Measurements from ENCODE around the gene SPON1. TPM values are rescaled to one million over a fixed set of nuclear protein-coding genes. Genes with fewer than 3 reads are reported as not detected.

Gene SPON1
- total and polyA plus RNA-seq, 2 donors (not counting 1 experiment from before 2014, with no cell fraction given): 0.30 TPM; not detected in 1

GRCh38 chr11:13942971-13943381, 19.5 kb upstream of the SPON1 start:
- H3K4me2 ChIP-seq (replicated peaks; ENCODE audit: low read depth, low read length, poor library complexity, severe bottlenecking): no peak overlapping the region
- H3K4me3 ChIP-seq (ENCODE audit: control extremely low read depth in 1 of 5, extremely low read depth in 1 of 5, insufficient read depth in 1 of 5, low read depth in 2 of 5, low read length in 4 of 5): no peak overlapping the region

GRCh38 chr11:13944016-13944415, 18.5 kb upstream of the SPON1 start:
- no peak for TF ChIP-seq CTCF (IDR thresholded peaks at IDR 0.05)
- TF ChIP-seq EZH2 (IDR thresholded peaks at IDR 0.05; ENCODE audit: borderline replicate concordance, insufficient read depth, low read depth, low read length, poor library complexity, severe bottlenecking): no peak
- Histone ChIP-seq H3K4me3 (ENCODE audit: control extremely low read depth in 1 of 5, extremely low read depth in 1 of 5, insufficient read depth in 1 of 5, low read depth in 2 of 5, low read length in 4 of 5) (no peak overlapping the region), H3K79me2 (ENCODE audit: control insufficient read depth, insufficient read depth, low read length) (no peaks in the 10 kb centered on the region), H4K20me1 (ENCODE audit: control insufficient read depth, insufficient read depth, low read length, poor library complexity, severe bottlenecking) (no peaks in the 10 kb centered on the region), H3K4me2 (replicated peaks; ENCODE audit: low read depth, low read length, poor library complexity, severe bottlenecking) (no peak overlapping the region), H2AFZ (ENCODE audit: insufficient read depth, low read depth, low read length, poor library complexity, severe bottlenecking) (no peak overlapping the region), H3K9ac (ENCODE audit: low read length) (no peak overlapping the region), H3K36me3 (replicated peaks in 1 of 2; ENCODE audit: control extremely low read depth in 1 of 2, control insufficient read depth in 1 of 2, extremely low read depth in 1 of 2, insufficient read depth in 2 of 2, low read length in 1 of 2) (no peaks in the 10 kb centered on the region), H3K4me1 (ENCODE audit: control insufficient read depth in 2 of 2, insufficient read depth in 2 of 2, low read length in 2 of 2) (no peaks in the 10 kb centered on the region), H3K9me3 (ENCODE audit: control extremely low read depth in 1 of 3, control insufficient read depth in 2 of 3, insufficient read depth in 1 of 3, low read length in 2 of 3) (peaks cover 0 to 4% (median 0%) of the 10 kb centered on the region in 3 donors), H3K27ac (ENCODE audit: low read length in 2 of 2) (no peak overlapping the region), H3K27me3 (replicated peaks in 1 of 4; ENCODE audit: control extremely low read depth in 1 of 4, control insufficient read depth in 3 of 4, insufficient read depth in 4 of 4, low read length in 3 of 4) (peaks cover 0 to 13% (median 5%) of the 10 kb centered on the region in 4 experiments)
- DNase-seq (no peak), ATAC-seq (ENCODE audit: low read depth) (no peak)
- ChIA-PET CTCF (no interaction called here), POLR2A (no interaction called here)
- H3K27me3 Mint-ChIP-seq: peaks cover 22% of the 10 kb centered on the region
- no peak overlapping the region for H3K27ac Mint-ChIP-seq
- H3K4me3 Mint-ChIP-seq: no peak overlapping the region
- H3K4me1 Mint-ChIP-seq: no peaks in the 10 kb centered on the region
- H3K9me3 Mint-ChIP-seq (ENCODE audit: insufficient read depth): no peaks in the 10 kb centered on the region
- intact Hi-C loops (cut with micrococcal nuclease): no loop called here
- WGBS (ENCODE audit: insufficient coverage): 100% methylated on average over 2 of the region's 3 CpGs

More at GRCh38 chr11:13942971-13943381, 19.5 kb upstream of the SPON1 start:
- TF ChIP-seq CTCF (IDR thresholded peaks at IDR 0.05) (no peak), EZH2 (IDR thresholded peaks at IDR 0.05; ENCODE audit: borderline replicate concordance, insufficient read depth, low read depth, low read length, poor library complexity, severe bottlenecking) (no peak)
- H4K20me1 ChIP-seq (ENCODE audit: control insufficient read depth, insufficient read depth, low read length, poor library complexity, severe bottlenecking): no peaks in the 10 kb centered on the region
- ChIA-PET POLR2A (no interaction called here), CTCF (no interaction called here)
- H3K4me1 ChIP-seq (ENCODE audit: control insufficient read depth in 2 of 2, insufficient read depth in 2 of 2, low read length in 2 of 2): no peaks in the 10 kb centered on the region
- H2AFZ ChIP-seq (ENCODE audit: insufficient read depth, low read depth, low read length, poor library complexity, severe bottlenecking): no peak overlapping the region
- DNase-seq (no peak), ATAC-seq (ENCODE audit: low read depth) (no peak)
- Mint-ChIP-seq H3K4me3 (no peak overlapping the region), H3K27ac (no peak overlapping the region), H3K4me1 (no peaks in the 10 kb centered on the region), H3K27me3 (peaks cover 18% of the 10 kb centered on the region), H3K9me3 (ENCODE audit: insufficient read depth) (peaks cover under 1% of the 10 kb centered on the region)
- H3K9me3 ChIP-seq (ENCODE audit: control extremely low read depth in 1 of 3, control insufficient read depth in 2 of 3, insufficient read depth in 1 of 3, low read length in 2 of 3): peaks cover 0 to 7% (median 0%) of the 10 kb centered on the region in 3 donors
- no peaks in the 10 kb centered on the region for H3K79me2 ChIP-seq (ENCODE audit: control insufficient read depth, insufficient read depth, low read length)
- no peak overlapping the region for H3K9ac ChIP-seq (ENCODE audit: low read length)
- H3K27me3 ChIP-seq (replicated peaks in 1 of 4; ENCODE audit: control extremely low read depth in 1 of 4, control insufficient read depth in 3 of 4, insufficient read depth in 4 of 4, low read length in 3 of 4): peaks cover 0 to 13% (median 5%) of the 10 kb centered on the region in 4 experiments
- intact Hi-C loops (cut with micrococcal nuclease): no loop called here
- no peak overlapping the region for H3K27ac ChIP-seq (ENCODE audit: low read length in 2 of 2)
- no peaks in the 10 kb centered on the region for H3K36me3 ChIP-seq (replicated peaks in 1 of 2; ENCODE audit: control extremely low read depth in 1 of 2, control insufficient read depth in 1 of 2, extremely low read depth in 1 of 2, insufficient read depth in 2 of 2, low read length in 1 of 2)

Data from B cell (primary cell).